PC-3 (cell line): ENCODE data around the gene COL25A1. TPM values are rescaled to one million over a fixed set of nuclear protein-coding genes. Genes with fewer than 3 reads are reported as not detected.

Experiments used
- ATAC-seq: fragments of 200-7000 bp; cut with Tn5 transposase; 2 replicates; pipeline ENCODE4 v1.9.1; 2020; ENCODE audit warnings: mild to moderate bottlenecking, moderate library complexity
- BruUV-seq: library from RNA; stranded (reverse); fragments of 400-500 nt; replicated peaks from 2 replicates; lab custom pipeline; 2021; lab: Mats Ljungman, UMichigan
- CTCF ChIA-PET: fragments of 300-600 bp; sonication (Branson Sonifier 250); formaldehyde crosslinking; loops from one replicate; lab custom pipeline; 2022; ENCODE audit warnings: antibody characterized with exemption; lab: Charles Lee
- POLR2A ChIA-PET: fragments of 300-600 bp; sonication (Branson Sonifier 250); formaldehyde crosslinking; loops from one replicate; lab custom pipeline; 2022; ENCODE audit warnings: antibody characterized with exemption; ENCODE audit not compliant: unreplicated experiment; lab: Charles Lee
- DNase-seq: peaks from one replicate; pipeline ENCODE4 v3.0.0-alpha.2; 2015
- H2AFZ ChIP-seq: fragments of 300-600 bp; sonication (generic); 2 replicates; pipeline ENCODE4 v1.6.0; 2016; ENCODE audit warnings: antibody characterized with exemption, low read length
- H3F3A ChIP-seq: fragments of 300-600 bp; sonication (generic); one replicate; pipeline ENCODE4 v1.6.0; 2017; ENCODE audit warnings: antibody characterized with exemption, low read length, control low read depth, mild to moderate bottlenecking; ENCODE audit not compliant: unreplicated experiment
- H3K27ac ChIP-seq: fragments of 300-600 bp; sonication (generic); 2 replicates; pipeline ENCODE4 v1.5.1; 2016; ENCODE audit warnings: mild to moderate bottlenecking, low read length
- H3K27me3 ChIP-seq: fragments of 300-600 bp; sonication (generic); 2 replicates; pipeline ENCODE4 v1.6.1; 2016; ENCODE audit warnings: low read length, mixed read lengths
- H3K36me3 ChIP-seq: fragments of 300-600 bp; sonication (generic); 2 replicates; pipeline ENCODE4 v1.6.1; 2016; ENCODE audit warnings: low read depth, mixed run types, low read length, mixed read lengths
- H3K4me1 ChIP-seq: fragments of 300-600 bp; sonication (generic); 2 replicates; pipeline ENCODE4 v1.5.1; 2016; ENCODE audit warnings: low read length; ENCODE audit not compliant: insufficient read depth
- H3K4me2 ChIP-seq: fragments of 300-600 bp; sonication (generic); 2 replicates; pipeline ENCODE4 v1.6.0; 2016; ENCODE audit warnings: low read length
- H3K4me3 ChIP-seq: fragments of 300-600 bp; sonication (generic); 2 replicates; pipeline ENCODE4 v1.5.1; 2016; ENCODE audit warnings: mild to moderate bottlenecking, low read length, mixed read lengths
- H3K79me2 ChIP-seq: fragments of 300-600 bp; sonication (generic); 2 replicates; pipeline ENCODE4 v1.6.1; 2017; ENCODE audit warnings: low read length, mixed read lengths
- H3K9ac ChIP-seq: fragments of 300-600 bp; sonication (generic); 2 replicates; pipeline ENCODE4 v1.6.0; 2016; ENCODE audit warnings: mild to moderate bottlenecking, low read length
- H3K9me2 ChIP-seq: fragments of 300-600 bp; sonication (generic); replicated peaks from 2 replicates; pipeline ENCODE4 v1.6.1; 2016; ENCODE audit warnings: mixed run types, low read length, mixed read lengths
- H3K9me3 ChIP-seq: fragments of 300-600 bp; sonication (generic); 2 replicates; pipeline ENCODE4 v1.6.1; 2016; ENCODE audit warnings: low read length, mixed read lengths
- H4K20me1 ChIP-seq: fragments of 300-600 bp; sonication (generic); 2 replicates; pipeline ENCODE4 v1.6.1; 2016; ENCODE audit warnings: low read length, mixed read lengths
- CTCF ChIP-seq: fragments of 300-600 bp; sonication (generic); conservative IDR thresholded peaks from 2 replicates; pipeline ENCODE4 v1.5.1; 2017; ENCODE audit warnings: antibody characterized with exemption, low read depth, mild to moderate bottlenecking, low read length
- EZH2 ChIP-seq: fragments of 300-600 bp; sonication (generic); IDR thresholded peaks from one replicate; pipeline ENCODE4 v1.6.1; 2017; ENCODE audit warnings: antibody characterized with exemption, mild to moderate bottlenecking, low read length; ENCODE audit not compliant: unreplicated experiment
- EZH2phosphoT487 ChIP-seq: fragments of 300-600 bp; sonication (generic); IDR thresholded peaks from 2 replicates; pipeline ENCODE4 v1.6.1; 2018; ENCODE audit warnings: mild to moderate bottlenecking, antibody characterized with exemption, low read length, borderline replicate concordance
- intact Hi-C: fragments of 100-400 bp; cut with micrococcal nuclease; formaldehyde crosslinking; loops from 2 replicates; pipeline ENCODE4 v1.9.0; 2023
- total RNA-seq: library from RNA; depleted of rRNA; stranded (reverse); fragments of >200 nt; gene quantifications from 2 replicates; pipeline ENCODE4 v1.2.3, GENCODE V29; 2014

The COL25A1 gene
- total RNA-seq, 1 experiment from 2014 or later, result not detected

GRCh38 chr4:109229028-109229427 lies 73.4 kb downstream of the COL25A1 start:
- TF ChIP-seq EZH2phosphoT487 (no peak), EZH2 (no peak), CTCF (no peak)
- intact Hi-C loops, result no loop called here
- POLR2A ChIA-PET, result no interaction called here

GRCh38 chr4:109218288-109218687 lies 84.2 kb downstream of the COL25A1 start:
- BruUV-seq, result no TSS peak
- intact Hi-C loops, result no loop called here
- ChIA-PET CTCF (no interaction called here), POLR2A (no interaction called here)
- no peaks in the 10 kb centered on the region for H4K20me1 ChIP-seq
- H2AFZ ChIP-seq, result no peak overlapping the region
- no peaks in the 10 kb centered on the region for H3K36me3 ChIP-seq
- H3K27me3 ChIP-seq, result peaks cover 24% of the 10 kb centered on the region; the same call in 1 of the 2 replicates
- no peak overlapping the region for H3K9ac ChIP-seq
- H3K4me2 ChIP-seq, result no peak overlapping the region
- no peak overlapping the region for H3K27ac ChIP-seq
- no peak overlapping the region for H3K4me3 ChIP-seq
- H3F3A ChIP-seq, result no peaks in the 10 kb centered on the region
- no peaks in the 10 kb centered on the region for H3K9me3 ChIP-seq
- H3K79me2 ChIP-seq, result no peaks in the 10 kb centered on the region
- TF ChIP-seq EZH2phosphoT487 (no peak), EZH2 (no peak), CTCF (no peak)
- no peaks in the 10 kb centered on the region for H3K4me1 ChIP-seq
- H3K9me2 ChIP-seq, result no peaks in the 10 kb centered on the region
- DNase-seq (no peak), ATAC-seq (no peak)

More at GRCh38 chr4:109229028-109229427, 73.4 kb downstream of the COL25A1 start:
- 0 out of 2 replicates have a peak, but pooled peaks cover 11% of the 10 kb centered on the region for H3K27me3 ChIP-seq
- no peaks in the 10 kb centered on the region for H4K20me1 ChIP-seq
- H3K27ac ChIP-seq, result no peak overlapping the region
- no peaks in the 10 kb centered on the region for H3F3A ChIP-seq
- H2AFZ ChIP-seq, result no peak overlapping the region
- H3K9ac ChIP-seq, result no peak overlapping the region
- ATAC-seq (no peak), DNase-seq (no peak)
- no peaks in the 10 kb centered on the region for H3K9me2 ChIP-seq
- H3K9me3 ChIP-seq, result no peaks in the 10 kb centered on the region
- no peak overlapping the region for H3K4me3 ChIP-seq
- CTCF ChIA-PET, result no interaction called here
- no peaks in the 10 kb centered on the region for H3K4me1 ChIP-seq
- H3K4me2 ChIP-seq, result no peak overlapping the region
- H3K79me2 ChIP-seq, result no peaks in the 10 kb centered on the region
- H3K36me3 ChIP-seq, result no peaks in the 10 kb centered on the region
- BruUV-seq, result no TSS peak

GRCh38 chr4:109216085-109216696 lies 86.3 kb downstream of the COL25A1 start:
- H3K36me3 ChIP-seq, result no peaks in the 10 kb centered on the region
- no peak overlapping the region for H3K9ac ChIP-seq
- BruUV-seq, result no TSS peak
- no peak overlapping the region for H3K4me2 ChIP-seq
- H3F3A ChIP-seq, result no peaks in the 10 kb centered on the region
- H3K27ac ChIP-seq, result no peak overlapping the region
- H3K4me3 ChIP-seq, result no peak overlapping the region
- ChIA-PET CTCF (no interaction called here), POLR2A (no interaction called here)
- H3K9me2 ChIP-seq, result no peaks in the 10 kb centered on the region
- intact Hi-C loops, result no loop called here
- TF ChIP-seq CTCF (no peak), EZH2phosphoT487 (no peak), EZH2 (no peak)
- DNase-seq (no peak), ATAC-seq (no peak)
- H4K20me1 ChIP-seq, result no peaks in the 10 kb centered on the region
- peaks cover 10% of the 10 kb centered on the region; the same call in 1 of the 2 replicates for H3K27me3 ChIP-seq
- H3K4me1 ChIP-seq, result no peaks in the 10 kb centered on the region
- no peak overlapping the region for H2AFZ ChIP-seq
- H3K79me2 ChIP-seq, result no peaks in the 10 kb centered on the region
- no peaks in the 10 kb centered on the region for H3K9me3 ChIP-seq
